ENCODE results near the gene CTSO. TPM values are rescaled to one million over a fixed set of nuclear protein-coding genes. Genes with fewer than 3 reads are reported as not detected.

Gene CTSO
- total and polyA plus RNA-seq, 2 of the 8 experiments (the other 6 are each of a cell fraction or from before 2014, with no cell fraction given) = 0.39 to 0.41 TPM

- TF ChIP-seq CEBPB (IDR thresholded peaks at IDR 0.05; ENCODE audit: low read depth, low read length) (no peak), MAFK (IDR thresholded peaks at IDR 0.05; ENCODE audit: low read depth, low read length) (no peak), MAX (IDR thresholded peaks at IDR 0.05) (no peak), HDAC2 (IDR thresholded peaks at IDR 0.05; ENCODE audit: borderline replicate concordance in 1 of 2, low read depth in 2 of 2, low read length in 2 of 2) (no peak), SIN3A (conservative IDR thresholded peaks at IDR 0.05 in 1 of 2, IDR thresholded peaks at IDR 0.05 in 1 of 2; ENCODE audit: low read depth in 1 of 2, low read length in 2 of 2) (no peak), FOSL1 (IDR thresholded peaks at IDR 0.05; ENCODE audit: insufficient read depth, low read depth, low read length) (no peak)
Observed at GRCh38 chr4:155978810-155979209, 25.1 kb upstream of the CTSO start (continued).
